DMS53 treated with DMSO at 0.1 percent for 48 hours (cell line): Measurements from ENCODE around the gene MYH14.

Source experiments
- DNase-seq: peaks from one replicate; lab custom pipeline; 2025; ENCODE audit not compliant: unreplicated experiment; lab: John Stamatoyannopoulos, UW

The MYH14 gene

GRCh38 chr19:50255115-50255514, 51.7 kb downstream of the MYH14 start:
- no peak for DNase-seq

GRCh38 chr19:50257141-50257540, 53.7 kb downstream of the MYH14 start:
- DNase-seq, result no peak

- DNase-seq, result no peak
Measured at GRCh38 chr19:50258918-50259372, 55.5 kb downstream of the MYH14 start.

- no peak for DNase-seq
Measured at GRCh38 chr19:50261446-50261970, 58.1 kb downstream of the MYH14 start.

GRCh38 chr19:50263176-50263575, 59.8 kb downstream of the MYH14 start:
- DNase-seq, result no peak

GRCh38 chr19:50264483-50265186, 61.2 kb downstream of the MYH14 start:
- DNase-seq, result no peak

GRCh38 chr19:50266041-50266440, 62.6 kb downstream of the MYH14 start:
- DNase-seq, result no peak

- DNase-seq, result no peak
Measured at GRCh38 chr19:50266896-50267295, 63.5 kb downstream of the MYH14 start.

GRCh38 chr19:50268041-50268440, 64.6 kb downstream of the MYH14 start:
- DNase-seq, result no peak

- no peak for DNase-seq
Measured at GRCh38 chr19:50268501-50268900, 65.1 kb downstream of the MYH14 start.

GRCh38 chr19:50269653-50270052, 66.2 kb downstream of the MYH14 start:
- no peak for DNase-seq

GRCh38 chr19:50272263-50272897, 69.0 kb downstream of the MYH14 start:
- no peak for DNase-seq

GRCh38 chr19:50273821-50274220, 70.4 kb downstream of the MYH14 start:
- no peak for DNase-seq

- no peak for DNase-seq
Measured at GRCh38 chr19:50275577-50276368, 72.4 kb downstream of the MYH14 start.

GRCh38 chr19:50276370-50277063, 73.1 kb downstream of the MYH14 start:
- no peak for DNase-seq

GRCh38 chr19:50277966-50278580, 74.7 kb downstream of the MYH14 start:
- DNase-seq, result no peak

GRCh38 chr19:50280074-50280473, 76.7 kb downstream of the MYH14 start:
- no peak for DNase-seq

GRCh38 chr19:50280983-50281382, 77.6 kb downstream of the MYH14 start:
- DNase-seq, result no peak

GRCh38 chr19:50281491-50281890, 78.1 kb downstream of the MYH14 start:
- DNase-seq, result no peak

GRCh38 chr19:50285833-50286232, 82.4 kb downstream of the MYH14 start:
- no peak for DNase-seq

- DNase-seq, result no peak
Measured at GRCh38 chr19:50286443-50286842, 83.0 kb downstream of the MYH14 start.
